NCI-H2196 (cell line): Measurements from ENCODE around the gene ZXDB.
"Not testable (repeated sequence)": the region's sequence is repeated elsewhere in the genome, so short reads cannot be mapped to it uniquely, and the experiment has no call there.

Source experiments
- DNase-seq: peaks from one replicate; lab custom pipeline; 2025; ENCODE audit not compliant: unreplicated experiment; lab: John Stamatoyannopoulos, UW

The ZXDB gene

GRCh38 chrX:57591284-57592159, at the start of gene ZXDB:
ZXDB (plus strand) TSS chrX:57592011; CDS start chrX:57592049, 38 bp downstream.
- DNase-seq = not testable (repeated sequence)

- DNase-seq = no peak
Measured at GRCh38 chrX:57565198-57565597, 26.6 kb upstream of the ZXDB start.

- no peak for DNase-seq
Measured at GRCh38 chrX:57573754-57574153, 18.1 kb upstream of the ZXDB start.

GRCh38 chrX:57582948-57583347, 8.9 kb upstream of the ZXDB start:
- not testable (repeated sequence) for DNase-seq

GRCh38 chrX:57583477-57583876, 8.3 kb upstream of the ZXDB start:
- no peak for DNase-seq

- no peak for DNase-seq
Measured at GRCh38 chrX:57586360-57586759, 5.5 kb upstream of the ZXDB start.

GRCh38 chrX:57587062-57587461, 4.7 kb upstream of the ZXDB start:
- no peak for DNase-seq

GRCh38 chrX:57587607-57588006, 4.2 kb upstream of the ZXDB start:
- DNase-seq = no peak

GRCh38 chrX:57592160-57592893, 516 bp downstream of the ZXDB start:
- DNase-seq = not testable (repeated sequence)

GRCh38 chrX:57592894-57593215, 1.0 kb downstream of the ZXDB start:
- peak; percentile 26 for DNase-seq

- DNase-seq = no peak
Measured at GRCh38 chrX:57595381-57595811, 3.6 kb downstream of the ZXDB start.

- no peak for DNase-seq
Measured at GRCh38 chrX:57596109-57596508, 4.3 kb downstream of the ZXDB start.

- no peak for DNase-seq
Measured at GRCh38 chrX:57596516-57596915, 4.7 kb downstream of the ZXDB start.

GRCh38 chrX:57607295-57608187, 15.7 kb downstream of the ZXDB start:
- no peak for DNase-seq

GRCh38 chrX:57613351-57613750, 21.5 kb downstream of the ZXDB start:
- DNase-seq = not testable (repeated sequence)

GRCh38 chrX:57629438-57629837, 37.6 kb downstream of the ZXDB start:
- DNase-seq = not testable (repeated sequence)

GRCh38 chrX:57640674-57641016, 48.8 kb downstream of the ZXDB start:
- DNase-seq = no peak

GRCh38 chrX:57641338-57641737, 49.5 kb downstream of the ZXDB start:
- no peak for DNase-seq

GRCh38 chrX:57643698-57644097, 51.9 kb downstream of the ZXDB start:
- no peak for DNase-seq

GRCh38 chrX:57647020-57647419, 55.2 kb downstream of the ZXDB start:
- DNase-seq = no peak
